ENCODE data around the gene TSHZ2.

GRCh38 chr20:53097371-53097770 lies 125.2 kb downstream of the TSHZ2 start:
- TF ChIP-seq POLR2A (IDR thresholded peaks at IDR 0.05) (no peak), CTCF (IDR thresholded peaks at IDR 0.05) (no peak), EP300 (IDR thresholded peaks at IDR 0.05) (no peak)
